HEK293 (cell line): ENCODE measurements around the gene PTH1R.

Experiments
- CTCF ChIP-seq: fragments of 450-650 bp; formaldehyde crosslinking; IDR thresholded peaks from 2 replicates; pipeline ENCODE4 v1.5.1; 2016; ENCODE audit warnings: missing biosample characterization, missing genetic modification characterization
- ZEB2 ChIP-seq: fragments of 450-650 bp; formaldehyde crosslinking; IDR thresholded peaks from 2 replicates; pipeline ENCODE4 v1.5.1; 2016; ENCODE audit warnings: missing biosample characterization, missing genetic modification characterization
- ZNF639 ChIP-seq: fragments of 450-650 bp; formaldehyde crosslinking; IDR thresholded peaks from 2 replicates; pipeline ENCODE4 v1.5.1; 2016; ENCODE audit warnings: missing biosample characterization, missing genetic modification characterization

- TF ChIP-seq CTCF (tag by site-specific recombination), result no peak
- TF ChIP-seq ZEB2 (tag by site-specific recombination), result no peak
- no peak for TF ChIP-seq ZNF639 (tag by site-specific recombination)
Measured at GRCh38 chr3:46896386-46896785, 18.9 kb downstream of the PTH1R start.
